Measurements from ENCODE around the gene EHMT2.
A peak's percentile ranks its signal among the peaks of the same experiment; 100 is the strongest.

The EHMT2 gene

GRCh38 chr6:31888276-31889258 lies 8.9 kb downstream of the EHMT2 start:
- DNase-seq (ENCODE audit: low read depth) = peak; percentile 42

- no peak for DNase-seq (ENCODE audit: low read depth)
Measured at GRCh38 chr6:31887173-31888007, 10.1 kb downstream of the EHMT2 start.

GRCh38 chr6:31886541-31886991 lies 10.9 kb downstream of the EHMT2 start:
- DNase-seq (ENCODE audit: low read depth) = no peak

- DNase-seq (ENCODE audit: low read depth) = no peak
Measured at GRCh38 chr6:31884528-31885035, 12.9 kb downstream of the EHMT2 start.

GRCh38 chr6:31883676-31884075 lies 13.8 kb downstream of the EHMT2 start:
- no peak for DNase-seq (ENCODE audit: low read depth)

GRCh38 chr6:31882344-31882743 lies 15.2 kb downstream of the EHMT2 start:
- no peak for DNase-seq (ENCODE audit: low read depth)

GRCh38 chr6:31881136-31881859 lies 16.2 kb downstream of the EHMT2 start:
- DNase-seq (ENCODE audit: low read depth) = no peak

- no peak for DNase-seq (ENCODE audit: low read depth)
Measured at GRCh38 chr6:31880616-31881015, 16.9 kb downstream of the EHMT2 start.

GRCh38 chr6:31879901-31880300 lies 17.6 kb downstream of the EHMT2 start:
- no peak for DNase-seq (ENCODE audit: low read depth)

- DNase-seq (ENCODE audit: low read depth) = no peak
Measured at GRCh38 chr6:31879143-31879542, 18.4 kb downstream of the EHMT2 start.

- no peak for DNase-seq (ENCODE audit: low read depth)
Measured at GRCh38 chr6:31878726-31879125, 18.8 kb downstream of the EHMT2 start, which contains the start of gene SLC44A4. Gene SLC44A4, minus strand, starts transcription at chr6:31878997. Its CDS starts 17 bp downstream, at chr6:31878980.

GRCh38 chr6:31878222-31878621 lies 19.3 kb downstream of the EHMT2 start:
- no peak for DNase-seq (ENCODE audit: low read depth)

- DNase-seq (ENCODE audit: low read depth) = no peak
Measured at GRCh38 chr6:31877651-31878161, 19.8 kb downstream of the EHMT2 start.

GRCh38 chr6:31877125-31877650 lies 20.3 kb downstream of the EHMT2 start:
- DNase-seq (ENCODE audit: low read depth) = no peak

- DNase-seq (ENCODE audit: low read depth) = no peak
Measured at GRCh38 chr6:31876357-31876756, 21.1 kb downstream of the EHMT2 start.

GRCh38 chr6:31875877-31876276 lies 21.6 kb downstream of the EHMT2 start:
- DNase-seq (ENCODE audit: low read depth) = no peak

GRCh38 chr6:31874836-31875572 lies 22.5 kb downstream of the EHMT2 start:
- no peak for DNase-seq (ENCODE audit: low read depth)

GRCh38 chr6:31874084-31874670 lies 23.3 kb downstream of the EHMT2 start:
- DNase-seq (ENCODE audit: low read depth) = no peak

- DNase-seq (ENCODE audit: low read depth) = no peak
Measured at GRCh38 chr6:31871046-31871659, 26.3 kb downstream of the EHMT2 start.
